Transverse colon (tissue), 4 donors: Measurements from ENCODE around the gene SRPX.

Experiments used
- POLR2A ChIP-seq: fragments of 450-650 bp; IDR thresholded peaks from one replicate; pipeline ENCODE4 v1.6.1; 2016; ENCODE audit warnings: antibody characterized with exemption, mild to moderate bottlenecking, moderate library complexity
- POLR2AphosphoS5 ChIP-seq, 3 donors: sonication (generic); formaldehyde crosslinking; IDR thresholded peaks; one replicate each; pipeline ENCODE4 v1.6.1; 2016; ENCODE audit warnings: antibody characterized with exemption in 3 of 3
- TF ChIP-seq, protein P1 (sequence below), 5 experiments: fragments of 200-600 bp in 3 of 5; fragments of 450-650 bp in 2 of 5; sonication (generic) in 3 of 5; IDR thresholded peaks; 1 replicate in 2 of 5; 2 replicates in 3 of 5; pipeline ENCODE4 v1.5.1; 2016 to 2017; ENCODE audit warnings: antibody characterized with exemption in 5 of 5, inconsistent platforms in 3 of 5, mild to moderate bottlenecking in 2 of 5, moderate library complexity in 1 of 5

DNA sequence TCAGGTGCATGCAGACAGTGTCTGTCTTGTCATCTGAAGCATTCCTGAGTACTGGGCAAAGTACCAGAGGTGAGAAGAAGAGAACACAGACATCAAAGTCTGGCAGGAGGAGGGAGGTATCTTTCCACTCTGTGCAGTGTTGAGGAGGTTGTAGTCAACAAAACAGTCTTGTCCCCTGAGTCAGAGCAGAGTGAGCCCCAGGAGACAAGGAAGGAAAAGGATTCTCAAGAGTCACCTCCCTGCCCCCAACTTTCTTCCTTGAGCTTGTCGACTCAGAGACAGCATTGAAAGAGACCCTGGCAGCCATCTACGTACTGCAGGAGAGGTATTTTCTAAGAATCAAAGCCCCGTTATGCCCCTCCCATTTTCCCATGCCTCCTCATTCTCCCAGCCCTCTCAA is 4.4 kb upstream of the SRPX start:
- TF ChIP-seq, protein P1, sequence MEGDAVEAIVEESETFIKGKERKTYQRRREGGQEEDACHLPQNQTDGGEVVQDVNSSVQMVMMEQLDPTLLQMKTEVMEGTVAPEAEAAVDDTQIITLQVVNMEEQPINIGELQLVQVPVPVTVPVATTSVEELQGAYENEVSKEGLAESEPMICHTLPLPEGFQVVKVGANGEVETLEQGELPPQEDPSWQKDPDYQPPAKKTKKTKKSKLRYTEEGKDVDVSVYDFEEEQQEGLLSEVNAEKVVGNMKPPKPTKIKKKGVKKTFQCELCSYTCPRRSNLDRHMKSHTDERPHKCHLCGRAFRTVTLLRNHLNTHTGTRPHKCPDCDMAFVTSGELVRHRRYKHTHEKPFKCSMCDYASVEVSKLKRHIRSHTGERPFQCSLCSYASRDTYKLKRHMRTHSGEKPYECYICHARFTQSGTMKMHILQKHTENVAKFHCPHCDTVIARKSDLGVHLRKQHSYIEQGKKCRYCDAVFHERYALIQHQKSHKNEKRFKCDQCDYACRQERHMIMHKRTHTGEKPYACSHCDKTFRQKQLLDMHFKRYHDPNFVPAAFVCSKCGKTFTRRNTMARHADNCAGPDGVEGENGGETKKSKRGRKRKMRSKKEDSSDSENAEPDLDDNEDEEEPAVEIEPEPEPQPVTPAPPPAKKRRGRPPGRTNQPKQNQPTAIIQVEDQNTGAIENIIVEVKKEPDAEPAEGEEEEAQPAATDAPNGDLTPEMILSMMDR (IDR thresholded peaks at IDR 0.05) = no peak
- no peak for TF ChIP-seq POLR2A
- TF ChIP-seq POLR2AphosphoS5 (IDR thresholded peaks at IDR 0.05) = no peak
